ENCODE data around the gene LINS1. TPM values are rescaled to one million over a fixed set of nuclear protein-coding genes. Genes with fewer than 3 reads are reported as not detected.

The LINS1 gene
- total and polyA plus RNA-seq, 10 of the 15 experiments (the other 5 are each of a cell fraction or from before 2014, with no cell fraction given): 13.5 to 33.1 (median 20.3) TPM

GRCh38 chr15:100627789-100628395 lies 25.9 kb upstream of the LINS1 start (continued):
- TF ChIP-seq CEBPZ (IDR thresholded peaks at IDR 0.05; ENCODE audit: low read depth, low read length) (no peak), ZZZ3 (IDR thresholded peaks at IDR 0.05; ENCODE audit: control insufficient read depth, insufficient read length, low read depth) (no peak), SKIL (IDR thresholded peaks at IDR 0.05; ENCODE audit: low read depth, poor library complexity, severe bottlenecking) (no peak), SMC3 (IDR thresholded peaks at IDR 0.05; ENCODE audit: borderline replicate concordance, low read length) (peak; percentile 59; the same call in 1 of the 2 replicates), MYC (IDR thresholded peaks at IDR 0.05; ENCODE audit: insufficient read depth, insufficient read length, insufficient replicate concordance, low read length, severe bottlenecking) (no peak), KAT2A (conservative IDR thresholded peaks at IDR 0.05; ENCODE audit: control insufficient read depth, low read depth, low read length) (no peak), ZBTB33 (IDR thresholded peaks at IDR 0.05) (no peak), SIN3A (IDR thresholded peaks at IDR 0.05; ENCODE audit: low read depth, low read length) (no peak), BCL11A (IDR thresholded peaks at IDR 0.05; ENCODE audit: low read depth, low read length) (no peak), CREM (IDR thresholded peaks at IDR 0.05; ENCODE audit: low read depth) (peak; percentile 14; the same call in 1 of the 2 replicates), CTCF (IDR thresholded peaks at IDR 0.05 in 2 of 3, conservative IDR thresholded peaks at IDR 0.05 in 1 of 3; ENCODE audit: control insufficient read depth in 2 of 3, extremely low read depth in 1 of 3, insufficient read depth in 1 of 3, low read depth in 3 of 3, low read length in 3 of 3) (peak; percentile 73 to 86 (median 80); a peak in 5 of 6 replicates)
